ENCODE measurements around the gene WIPF1.
"Not testable (repeated sequence)": the region's sequence is repeated elsewhere in the genome, so short reads cannot be mapped to it uniquely, and the experiment has no call there.

GRCh38 chr2:174548646-174549045 lies 49.0 kb downstream of the WIPF1 start:
- not testable (repeated sequence) for TF ChIP-seq CTCF (IDR thresholded peaks at IDR 0.05; ENCODE audit: low read depth, low read length, poor library complexity, severe bottlenecking); EZH2phosphoT487 (IDR thresholded peaks at IDR 0.05; ENCODE audit: borderline replicate concordance, low read length)
